Left cardiac atrium (tissue), 4 donors: ENCODE data around the gene PIK3R6. TPM values are rescaled to one million over a fixed set of nuclear protein-coding genes. Genes with fewer than 3 reads are reported as not detected.

Source experiments
- ATAC-seq, 2 donors: fragments of 200-7000 bp; cut with Tn5 transposase; one replicate each; pipeline ENCODE4 v1.9.1; 2020; ENCODE audit warnings: mild to moderate bottlenecking in 2 of 2, moderate library complexity in 2 of 2
- DNase-seq: peaks from one replicate; pipeline ENCODE4 v3.0.0-alpha.2; 2020
- intact Hi-C, 2 donors: fragments of 100-400 bp; cut with DNase I; formaldehyde crosslinking; loops; one replicate each; pipeline versions ENCODE4 v1.14.1 to v1.15.1; 2022 to 2023
- total RNA-seq, 2 donors: library from RNA; stranded (reverse); fragmentation: NEBNext Ultra II Directional; extraction: Animal tissue kit (Norgen Biotek cat#: 25700); gene quantifications; one replicate each; pipeline ENCODE4 v1.2.1, GENCODE V29; 2021
- donor health status: DM: no; HTN: yes; CAD: no.
- donor health status: DM: no; HTN: yes; CAD: no; lungs with severe emphysema.
- donor health status: DM: yes; HTN: yes; CAD: no.
- donor health status: Dilated cardiomyopathy.

PIK3R6 gene
- total RNA-seq, 2 donors from 2014 or later = 0.79 to 1.1 TPM

- intact Hi-C loops = loop anchor here in 1 of 2 donors (5.0 kb wide), 1 partner anchor 45 kb away; no protein-coding TSS in a partner anchor
- ATAC-seq (no peak), DNase-seq (no peak)
These were observed 30.5 kb downstream of the PIK3R6 start for GRCh38 chr17:8836821-8837562.

GRCh38 chr17:8835631-8836364 is 31.7 kb downstream of the PIK3R6 start:
- ATAC-seq (no peak), DNase-seq (no peak)
- intact Hi-C loops = loop anchor here in 1 of 2 donors (5.0 kb wide), 1 partner anchor 47 kb away; no protein-coding TSS in a partner anchor

GRCh38 chr17:8835106-8835505 is 32.4 kb downstream of the PIK3R6 start:
- ATAC-seq = no peak
- intact Hi-C loops = loop anchor here in 1 of 2 donors (5.0 kb wide), 1 partner anchor 47 kb away; no protein-coding TSS in a partner anchor
- no peak for DNase-seq

- DNase-seq (no peak), ATAC-seq (no peak)
- intact Hi-C loops = no loop called here
These were observed 34.6 kb downstream of the PIK3R6 start for GRCh38 chr17:8832711-8833352.

GRCh38 chr17:8831234-8831849 is 36.1 kb downstream of the PIK3R6 start:
- DNase-seq (no peak), ATAC-seq (no peak)
- intact Hi-C loops = no loop called here

- intact Hi-C loops = no loop called here
- ATAC-seq = no peak
These were observed 37.3 kb downstream of the PIK3R6 start for GRCh38 chr17:8830141-8830540.

GRCh38 chr17:8829036-8829941 is 38.2 kb downstream of the PIK3R6 start:
- no peak for DNase-seq
- intact Hi-C loops = no loop called here
- ATAC-seq = no peak

More at GRCh38 chr17:8830141-8830540, 37.3 kb downstream of the PIK3R6 start:
- DNase-seq = no peak

- ATAC-seq (no peak), DNase-seq (no peak)
- intact Hi-C loops = no loop called here
These were observed 39.0 kb downstream of the PIK3R6 start for GRCh38 chr17:8828517-8828875.

- ATAC-seq (no peak), DNase-seq (no peak)
- intact Hi-C loops = no loop called here
These were observed 40.6 kb downstream of the PIK3R6 start for GRCh38 chr17:8826808-8827435.

- ATAC-seq = no peak
These were observed 41.7 kb downstream of the PIK3R6 start for GRCh38 chr17:8825802-8826201.

GRCh38 chr17:8823279-8823678 is 44.2 kb downstream of the PIK3R6 start:
- intact Hi-C loops = no loop called here
- DNase-seq (no peak), ATAC-seq (no peak)

More at GRCh38 chr17:8825802-8826201, 41.7 kb downstream of the PIK3R6 start:
- intact Hi-C loops = no loop called here
- DNase-seq = no peak

- intact Hi-C loops = no loop called here
- DNase-seq = no peak
- no peak for ATAC-seq
These were observed 45.0 kb downstream of the PIK3R6 start for GRCh38 chr17:8822401-8823035.

GRCh38 chr17:8821446-8822105 is 45.9 kb downstream of the PIK3R6 start:
- intact Hi-C loops = no loop called here
- DNase-seq (no peak), ATAC-seq (no peak)

- intact Hi-C loops = no loop called here
- DNase-seq (no peak), ATAC-seq (no peak)
These were observed 47.0 kb downstream of the PIK3R6 start for GRCh38 chr17:8820311-8821010.

- intact Hi-C loops = no loop called here
- DNase-seq (no peak), ATAC-seq (no peak)
These were observed 48.7 kb downstream of the PIK3R6 start for GRCh38 chr17:8818654-8819330.

GRCh38 chr17:8818047-8818446 is 49.4 kb downstream of the PIK3R6 start:
- ATAC-seq (no peak), DNase-seq (no peak)
- intact Hi-C loops = no loop called here
